ENCODE measurements around the gene TLL1.

Gene TLL1

GRCh38 chr4:165894159-165894558 lies 21.1 kb downstream of the TLL1 start:
- no peak for DNase-seq (ENCODE audit: low read depth)

- no peak for DNase-seq (ENCODE audit: low read depth)
Observed at GRCh38 chr4:165905405-165906027, 32.5 kb downstream of the TLL1 start.

- no peak for DNase-seq (ENCODE audit: low read depth)
Observed at GRCh38 chr4:165906272-165906671, 33.2 kb downstream of the TLL1 start.

- no peak for DNase-seq (ENCODE audit: low read depth)
Observed at GRCh38 chr4:165909947-165910346, 36.9 kb downstream of the TLL1 start.

GRCh38 chr4:165915215-165915614 lies 42.2 kb downstream of the TLL1 start:
- DNase-seq (ENCODE audit: low read depth): no peak

- no peak for DNase-seq (ENCODE audit: low read depth)
Observed at GRCh38 chr4:165921546-165921945, 48.5 kb downstream of the TLL1 start.

GRCh38 chr4:165922747-165923146 lies 49.7 kb downstream of the TLL1 start:
- no peak for DNase-seq (ENCODE audit: low read depth)

GRCh38 chr4:165926307-165926706 lies 53.3 kb downstream of the TLL1 start:
- DNase-seq (ENCODE audit: low read depth): no peak

GRCh38 chr4:165927366-165927765 lies 54.3 kb downstream of the TLL1 start:
- no peak for DNase-seq (ENCODE audit: low read depth)

- no peak for DNase-seq (ENCODE audit: low read depth)
Observed at GRCh38 chr4:165927815-165928214, 54.8 kb downstream of the TLL1 start.

- DNase-seq (ENCODE audit: low read depth): no peak
Observed at GRCh38 chr4:165928601-165929000, 55.6 kb downstream of the TLL1 start.

GRCh38 chr4:165929662-165930061 lies 56.6 kb downstream of the TLL1 start:
- no peak for DNase-seq (ENCODE audit: low read depth)

- DNase-seq (ENCODE audit: low read depth): no peak
Observed at GRCh38 chr4:165931741-165932140, 58.7 kb downstream of the TLL1 start.

GRCh38 chr4:165944900-165945299 lies 71.9 kb downstream of the TLL1 start:
- no peak for DNase-seq (ENCODE audit: low read depth)

GRCh38 chr4:165945991-165946390 lies 73.0 kb downstream of the TLL1 start:
- no peak for DNase-seq (ENCODE audit: low read depth)

- no peak for DNase-seq (ENCODE audit: low read depth)
Observed at GRCh38 chr4:165947019-165947418, 74.0 kb downstream of the TLL1 start.

- DNase-seq (ENCODE audit: low read depth): no peak
Observed at GRCh38 chr4:165953181-165953580, 80.1 kb downstream of the TLL1 start.

GRCh38 chr4:165963621-165964020 lies 90.6 kb downstream of the TLL1 start:
- DNase-seq (ENCODE audit: low read depth): no peak

GRCh38 chr4:165964591-165964990 lies 91.6 kb downstream of the TLL1 start:
- DNase-seq (ENCODE audit: low read depth): no peak

GRCh38 chr4:165965503-165965902 lies 92.5 kb downstream of the TLL1 start:
- no peak for DNase-seq (ENCODE audit: low read depth)

GRCh38 chr4:165966833-165967232 lies 93.8 kb downstream of the TLL1 start:
- DNase-seq (ENCODE audit: low read depth): no peak

- no peak for DNase-seq (ENCODE audit: low read depth)
Observed at GRCh38 chr4:165967486-165967885, 94.4 kb downstream of the TLL1 start.

- no peak for DNase-seq (ENCODE audit: low read depth)
Observed at GRCh38 chr4:165970703-165971420, 97.8 kb downstream of the TLL1 start.

GRCh38 chr4:165971446-165971845 lies 98.4 kb downstream of the TLL1 start:
- no peak for DNase-seq (ENCODE audit: low read depth)
